Activated CD4-positive, alpha-beta T cell treated with anti-CD3 and anti-CD28 coated beads, Interleukin-2, amount 50 U/mL, for 1 hour (primary cell): ENCODE data around the gene SLC23A2.
A peak's percentile ranks its signal among the peaks of the same experiment; 100 is the strongest.

Experiments
- DNase-seq: peaks from one replicate; pipeline ENCODE4 v3.0.0-alpha.2; 2020

The SLC23A2 gene

GRCh38 chr20:4962241-4962855 lies 39.0 kb downstream of the SLC23A2 start:
- peak; percentile 18 for DNase-seq

- peak; percentile 3 for DNase-seq
Observed at GRCh38 chr20:4961746-4962145, 39.6 kb downstream of the SLC23A2 start.

- no peak for DNase-seq
Observed at GRCh38 chr20:4959592-4959991, 41.7 kb downstream of the SLC23A2 start.

GRCh38 chr20:4957939-4958362 lies 43.4 kb downstream of the SLC23A2 start:
- no peak for DNase-seq

GRCh38 chr20:4957187-4957586 lies 44.1 kb downstream of the SLC23A2 start:
- DNase-seq = no peak

GRCh38 chr20:4956200-4956810 lies 45.0 kb downstream of the SLC23A2 start:
- DNase-seq = no peak

- DNase-seq = no peak
Observed at GRCh38 chr20:4953881-4954280, 47.4 kb downstream of the SLC23A2 start.

- no peak for DNase-seq
Observed at GRCh38 chr20:4952229-4952628, 49.1 kb downstream of the SLC23A2 start.

- no peak for DNase-seq
Observed at GRCh38 chr20:4951299-4951698, 50.0 kb downstream of the SLC23A2 start.

- no peak for DNase-seq
Observed at GRCh38 chr20:4950841-4951240, 50.5 kb downstream of the SLC23A2 start.

GRCh38 chr20:4950437-4950836 lies 50.9 kb downstream of the SLC23A2 start:
- no peak for DNase-seq

- DNase-seq = peak; percentile 1
Observed at GRCh38 chr20:4949833-4950178, 51.5 kb downstream of the SLC23A2 start.

GRCh38 chr20:4947817-4948559 lies 53.3 kb downstream of the SLC23A2 start:
- no peak for DNase-seq

GRCh38 chr20:4946986-4947385 lies 54.3 kb downstream of the SLC23A2 start:
- no peak for DNase-seq

- no peak for DNase-seq
Observed at GRCh38 chr20:4946585-4946984, 54.7 kb downstream of the SLC23A2 start.

GRCh38 chr20:4944518-4945313 lies 56.6 kb downstream of the SLC23A2 start:
- DNase-seq = no peak

GRCh38 chr20:4942331-4942730 lies 59.0 kb downstream of the SLC23A2 start:
- no peak for DNase-seq

- DNase-seq = no peak
Observed at GRCh38 chr20:4937407-4938319, 63.6 kb downstream of the SLC23A2 start.

GRCh38 chr20:4936851-4937406 lies 64.4 kb downstream of the SLC23A2 start:
- DNase-seq = no peak

- DNase-seq = no peak
Observed at GRCh38 chr20:4936392-4936850, 64.9 kb downstream of the SLC23A2 start.

GRCh38 chr20:4932061-4932460 lies 69.2 kb downstream of the SLC23A2 start:
- no peak for DNase-seq
